ENCODE results near the gene TRIP4.

The TRIP4 gene

GRCh38 chr15:64430000-64430735 is 42.5 kb downstream of the TRIP4 start:
- H3K27me3 ChIP-seq: no peaks in the 10 kb centered on the region
- H3K27ac ChIP-seq: peak overlapping the region; percentile 1 to 95 (median 91); a peak in 19 of 22 replicates
- peaks cover 19 to 85% (median 52%) of the 10 kb centered on the region in 11 experiments for H3K36me3 ChIP-seq
- H4K20me1 ChIP-seq: peaks cover 0 to 14% (median 0%) of the 10 kb centered on the region in 11 experiments; a peak in 2 of 22 replicates
- TF ChIP-seq Cebpa-rat (IDR thresholded peaks at IDR 0.05): peak in 8 of 11 experiments; percentile 41 to 87 (median 65); a peak in 13 of 22 replicates
- H3K4me3 ChIP-seq: no peak overlapping the region
- H3K4me2 ChIP-seq: peak overlapping the region; percentile 54 to 78 (median 69); a peak in 21 of 22 replicates
- peak overlapping the region; percentile 23 to 83 (median 75); a peak in 20 of 22 replicates for H3K9ac ChIP-seq
- no peaks in the 10 kb centered on the region for H3K9me3 ChIP-seq (replicated peaks in 1 of 11)
- H3K4me1 ChIP-seq: peaks cover 26 to 37% (median 33%) of the 10 kb centered on the region in 10 experiments

GRCh38 chr15:64437982-64438381 is 50.3 kb downstream of the TRIP4 start:
- no peak overlapping the region for H3K4me3 ChIP-seq
- no peaks in the 10 kb centered on the region for H3K27me3 ChIP-seq
- 0 out of 22 replicates have a peak, but pooled peaks cover 0 to 3% (median 0%) of the 10 kb centered on the region in 11 experiments for H4K20me1 ChIP-seq
- H3K36me3 ChIP-seq: peaks cover 6 to 87% (median 29%) of the 10 kb centered on the region in 11 experiments; a peak in 17 of 22 replicates
- peaks cover 0 to 18% (median 11%) of the 10 kb centered on the region in 10 experiments; a peak in 13 of 20 replicates for H3K4me1 ChIP-seq
- TF ChIP-seq Cebpa-rat (IDR thresholded peaks at IDR 0.05): no peak
- H3K4me2 ChIP-seq: peak overlapping the region in 6 of 11 experiments; percentile 15 to 48 (median 30); a peak in 10 of 22 replicates
- no peaks in the 10 kb centered on the region for H3K9me3 ChIP-seq (replicated peaks in 1 of 11)
- no peak overlapping the region; a peak in 1 of 22 replicates for H3K27ac ChIP-seq
- no peak overlapping the region for H3K9ac ChIP-seq

GRCh38 chr15:64438653-64439447 is 51.2 kb downstream of the TRIP4 start:
- H3K9ac ChIP-seq: no peak overlapping the region
- peaks cover 0 to 12% (median 0%) of the 10 kb centered on the region in 11 experiments; a peak in 2 of 22 replicates for H4K20me1 ChIP-seq
- no peaks in the 10 kb centered on the region for H3K9me3 ChIP-seq (replicated peaks in 1 of 11)
- H3K27ac ChIP-seq: no peak overlapping the region
- H3K4me3 ChIP-seq: no peak overlapping the region
- peak overlapping the region in 6 of 11 experiments; percentile 15 to 48 (median 30); a peak in 11 of 22 replicates for H3K4me2 ChIP-seq
- H3K27me3 ChIP-seq: no peaks in the 10 kb centered on the region
- H3K4me1 ChIP-seq: peaks cover 0 to 18% (median 11%) of the 10 kb centered on the region in 10 experiments; a peak in 17 of 20 replicates
- no peak for TF ChIP-seq Cebpa-rat (IDR thresholded peaks at IDR 0.05)
- peaks cover 4 to 79% (median 22%) of the 10 kb centered on the region in 11 experiments; a peak in 14 of 22 replicates for H3K36me3 ChIP-seq

- Histone ChIP-seq H3K4me2 (no peak overlapping the region), H3K4me1 (peaks cover 10 to 19% (median 16%) of the 10 kb centered on the region in 10 experiments; a peak in 19 of 20 replicates), H3K9ac (no peak overlapping the region), H3K36me3 (peaks cover 4 to 75% (median 25%) of the 10 kb centered on the region in 11 experiments; a peak in 20 of 22 replicates), H4K20me1 (peaks cover 0 to 18% (median 0%) of the 10 kb centered on the region in 11 experiments; a peak in 2 of 22 replicates), H3K4me3 (no peak overlapping the region), H3K27me3 (no peaks in the 10 kb centered on the region), H3K9me3 (replicated peaks in 1 of 11) (no peaks in the 10 kb centered on the region), H3K27ac (no peak overlapping the region)
- no peak for TF ChIP-seq Cebpa-rat (IDR thresholded peaks at IDR 0.05)
These were observed 54.2 kb downstream of the TRIP4 start for GRCh38 chr15:64441852-64442251.

GRCh38 chr15:64443016-64443415 is 55.4 kb downstream of the TRIP4 start:
- no peak overlapping the region for H3K4me3 ChIP-seq
- H3K36me3 ChIP-seq: peaks cover 15 to 77% (median 36%) of the 10 kb centered on the region in 11 experiments
- H3K27ac ChIP-seq: no peak overlapping the region
- H3K9me3 ChIP-seq (replicated peaks in 1 of 11): no peaks in the 10 kb centered on the region
- H3K4me1 ChIP-seq: peaks cover 11 to 25% (median 17%) of the 10 kb centered on the region in 10 experiments
- H4K20me1 ChIP-seq: peaks cover 0 to 18% (median 0%) of the 10 kb centered on the region in 11 experiments; a peak in 3 of 22 replicates
- H3K4me2 ChIP-seq: no peak overlapping the region
- no peak overlapping the region for H3K9ac ChIP-seq
- no peak for TF ChIP-seq Cebpa-rat (IDR thresholded peaks at IDR 0.05)
- no peaks in the 10 kb centered on the region for H3K27me3 ChIP-seq

GRCh38 chr15:64443747-64444621 is 56.3 kb downstream of the TRIP4 start:
- Histone ChIP-seq H3K27me3 (no peaks in the 10 kb centered on the region), H3K9ac (no peak overlapping the region), H3K9me3 (replicated peaks in 1 of 11) (no peaks in the 10 kb centered on the region), H3K36me3 (peaks cover 22 to 84% (median 44%) of the 10 kb centered on the region in 11 experiments), H3K4me2 (peak overlapping the region in 3 of 11 experiments; percentile 13 to 52 (median 43); a peak in 5 of 22 replicates), H4K20me1 (peaks cover 0 to 18% (median 0%) of the 10 kb centered on the region in 11 experiments; a peak in 3 of 22 replicates), H3K4me3 (no peak overlapping the region), H3K4me1 (peaks cover 6 to 30% (median 15%) of the 10 kb centered on the region in 10 experiments; a peak in 19 of 20 replicates), H3K27ac (no peak overlapping the region)
- no peak for TF ChIP-seq Cebpa-rat (IDR thresholded peaks at IDR 0.05)

- Histone ChIP-seq H3K36me3 (peaks cover 30 to 86% (median 49%) of the 10 kb centered on the region in 11 experiments), H3K27me3 (no peaks in the 10 kb centered on the region), H4K20me1 (peaks cover 0 to 18% (median 0%) of the 10 kb centered on the region in 11 experiments; a peak in 3 of 22 replicates), H3K4me2 (peak overlapping the region in 3 of 11 experiments; percentile 13 to 52 (median 43); a peak in 6 of 22 replicates), H3K9ac (no peak overlapping the region), H3K4me1 (peaks cover 6 to 30% (median 15%) of the 10 kb centered on the region in 10 experiments; a peak in 18 of 20 replicates), H3K4me3 (no peak overlapping the region), H3K9me3 (replicated peaks in 1 of 11) (no peaks in the 10 kb centered on the region), H3K27ac (no peak overlapping the region)
- TF ChIP-seq Cebpa-rat (IDR thresholded peaks at IDR 0.05): no peak
These were observed 57.2 kb downstream of the TRIP4 start for GRCh38 chr15:64444836-64445235.
